Mucosa of descending colon (tissue), 3 donors: ENCODE measurements around the gene USP12. TPM values are rescaled to one million over a fixed set of nuclear protein-coding genes. Genes with fewer than 3 reads are reported as not detected.
"Not testable (repeated sequence)": the region's sequence is repeated elsewhere in the genome, so short reads cannot be mapped to it uniquely, and the experiment has no call there.

Experiments used
- ATAC-seq: fragments of 200-7000 bp; cut with Tn5 transposase; one replicate; pipeline ENCODE4 v1.9.1; 2020; ENCODE audit warnings: mild to moderate bottlenecking, moderate library complexity
- DNase-seq, 3 donors: peaks; one replicate each; pipeline ENCODE4 v3.0.0-alpha.2; 2020
- H3K36me3 ChIP-seq: fragments of 200-600 bp; one replicate; pipeline ENCODE4 v1.8.0; 2021; ENCODE audit warnings: low read depth, mild to moderate bottlenecking
- H3K4me1 ChIP-seq: fragments of 200-600 bp; one replicate; pipeline ENCODE4 v1.8.0; 2021; ENCODE audit warnings: low read depth, mild to moderate bottlenecking
- H3K4me3 ChIP-seq: fragments of 200-600 bp; one replicate; pipeline ENCODE4 v1.8.0; 2021; ENCODE audit warnings: mild to moderate bottlenecking
- H3K9me3 ChIP-seq: fragments of 200-600 bp; one replicate; pipeline ENCODE4 v1.8.0; 2021; ENCODE audit warnings: mild to moderate bottlenecking
- intact Hi-C, 2 donors: fragments of 100-400 bp; cut with DNase I in 1 of 2; cut with micrococcal nuclease in 1 of 2; formaldehyde crosslinking; loops; one replicate each; pipeline versions ENCODE4 v1.11.0 to v1.11.1; 2022; cut with DNase I, micrococcal nuclease
- total RNA-seq, 3 donors: library from RNA; stranded (reverse); fragmentation: NEBNext Ultra II Directional in 2 of 3; extraction: Animal tissue kit (Norgen Biotek cat#: 25700) in 2 of 3; gene quantifications; one replicate each; pipeline versions ENCODE4 v1.2.1 to v1.2.4, GENCODE V29; 2021 to 2023
- TF ChIP-seq, protein P1 (sequence below): fragments of 200-600 bp; IDR thresholded peaks from one replicate; pipeline ENCODE4 v1.8.0; 2022; ENCODE audit warnings: antibody characterized with exemption, mild to moderate bottlenecking
- donor health status: DM: no; HTN: no; CAD: no; lungs with moderate emphysema.
- donor health status: DM: no; HTN: no; CAD: no.
- donor health status: DM: no; HTN: yes; CAD: no.

The USP12 gene
- total RNA-seq, 3 donors from 2014 or later, result 34.3 to 77.1 (median 45.0) TPM

DNA sequence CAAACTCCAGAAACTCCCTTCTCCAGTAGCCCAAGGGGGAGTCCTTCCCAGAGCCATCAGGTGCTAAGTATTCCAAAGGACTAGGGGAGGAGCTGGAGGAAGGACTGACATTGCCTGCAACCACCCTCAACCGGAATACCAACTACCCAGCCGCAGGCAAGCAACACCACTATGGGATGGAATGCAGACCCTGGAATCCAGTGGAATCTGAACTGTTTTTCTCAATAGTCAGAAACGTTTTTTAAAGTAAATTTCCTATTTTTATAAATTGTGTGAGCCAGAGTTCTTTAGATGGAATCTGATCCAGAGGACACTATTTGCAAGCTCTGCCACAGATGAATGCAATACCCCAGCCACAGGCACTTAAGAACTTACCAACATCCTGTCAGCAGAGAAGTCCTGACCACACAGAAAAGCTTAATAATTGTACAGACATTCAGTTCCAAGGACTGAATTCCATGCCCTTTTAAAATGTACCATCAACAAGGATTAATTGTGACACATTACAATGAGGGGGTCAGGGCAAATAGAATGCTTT lies 92.1 kb downstream of the USP12 start:
- intact Hi-C loops, result no loop called here
- TF ChIP-seq, protein P1, sequence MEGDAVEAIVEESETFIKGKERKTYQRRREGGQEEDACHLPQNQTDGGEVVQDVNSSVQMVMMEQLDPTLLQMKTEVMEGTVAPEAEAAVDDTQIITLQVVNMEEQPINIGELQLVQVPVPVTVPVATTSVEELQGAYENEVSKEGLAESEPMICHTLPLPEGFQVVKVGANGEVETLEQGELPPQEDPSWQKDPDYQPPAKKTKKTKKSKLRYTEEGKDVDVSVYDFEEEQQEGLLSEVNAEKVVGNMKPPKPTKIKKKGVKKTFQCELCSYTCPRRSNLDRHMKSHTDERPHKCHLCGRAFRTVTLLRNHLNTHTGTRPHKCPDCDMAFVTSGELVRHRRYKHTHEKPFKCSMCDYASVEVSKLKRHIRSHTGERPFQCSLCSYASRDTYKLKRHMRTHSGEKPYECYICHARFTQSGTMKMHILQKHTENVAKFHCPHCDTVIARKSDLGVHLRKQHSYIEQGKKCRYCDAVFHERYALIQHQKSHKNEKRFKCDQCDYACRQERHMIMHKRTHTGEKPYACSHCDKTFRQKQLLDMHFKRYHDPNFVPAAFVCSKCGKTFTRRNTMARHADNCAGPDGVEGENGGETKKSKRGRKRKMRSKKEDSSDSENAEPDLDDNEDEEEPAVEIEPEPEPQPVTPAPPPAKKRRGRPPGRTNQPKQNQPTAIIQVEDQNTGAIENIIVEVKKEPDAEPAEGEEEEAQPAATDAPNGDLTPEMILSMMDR, result no peak
- no peak for DNase-seq
- H3K4me3 ChIP-seq, result no peak overlapping the region
- no peaks in the 10 kb centered on the region for H3K4me1 ChIP-seq
- no peaks in the 10 kb centered on the region for H3K36me3 ChIP-seq
- H3K9me3 ChIP-seq, result no peaks in the 10 kb centered on the region
- ATAC-seq, result no peak

DNA sequence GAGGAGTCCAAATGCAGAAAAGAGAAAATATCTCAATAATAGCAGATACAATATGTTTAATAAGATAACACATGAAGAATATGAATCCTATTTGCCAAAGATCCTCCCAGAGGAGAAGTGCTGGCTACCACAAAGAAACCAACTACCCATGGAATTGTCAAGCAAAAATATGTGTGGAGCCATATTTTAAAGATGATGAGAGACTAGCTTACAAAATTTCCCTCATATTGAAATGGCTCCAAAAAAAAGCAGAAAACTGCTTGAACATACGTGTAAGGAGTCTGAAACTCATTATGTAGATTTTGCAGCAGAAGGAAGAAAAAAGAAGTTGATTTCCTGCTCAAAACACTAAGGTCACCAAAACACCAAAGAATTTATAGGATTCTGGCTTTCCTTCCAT lies 94.2 kb downstream of the USP12 start:
- ATAC-seq (no peak), DNase-seq (no peak)
- TF ChIP-seq, protein P1, result no peak
- H3K4me3 ChIP-seq, result no peak overlapping the region
- intact Hi-C loops, result no loop called here
- no peaks in the 10 kb centered on the region for H3K4me1 ChIP-seq
- H3K36me3 ChIP-seq, result no peaks in the 10 kb centered on the region
- H3K9me3 ChIP-seq, result no peaks in the 10 kb centered on the region

DNA sequence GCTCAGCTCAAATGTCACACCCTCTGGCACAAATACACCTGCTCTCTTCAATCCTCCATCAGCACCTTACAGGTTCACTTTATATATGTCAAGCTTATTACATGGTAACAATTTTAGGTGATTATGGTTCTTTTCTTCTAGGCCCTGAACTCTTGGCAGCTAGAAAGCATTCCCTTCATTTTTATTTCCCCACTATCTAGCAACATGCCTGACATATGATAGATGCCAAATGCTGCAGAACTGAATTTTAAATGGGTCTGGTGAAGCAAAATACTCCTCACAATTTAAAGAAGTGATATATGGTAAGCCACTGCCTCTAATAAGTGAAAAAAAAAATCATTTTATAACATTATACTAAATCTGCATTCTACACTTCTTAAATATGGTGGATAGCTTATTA lies 95.2 kb downstream of the USP12 start:
- TF ChIP-seq, protein P1, result no peak
- intact Hi-C loops, result no loop called here
- DNase-seq (no peak), ATAC-seq (no peak)
- Histone ChIP-seq H3K9me3 (no peaks in the 10 kb centered on the region), H3K36me3 (no peaks in the 10 kb centered on the region), H3K4me3 (no peak overlapping the region), H3K4me1 (no peaks in the 10 kb centered on the region)

DNA sequence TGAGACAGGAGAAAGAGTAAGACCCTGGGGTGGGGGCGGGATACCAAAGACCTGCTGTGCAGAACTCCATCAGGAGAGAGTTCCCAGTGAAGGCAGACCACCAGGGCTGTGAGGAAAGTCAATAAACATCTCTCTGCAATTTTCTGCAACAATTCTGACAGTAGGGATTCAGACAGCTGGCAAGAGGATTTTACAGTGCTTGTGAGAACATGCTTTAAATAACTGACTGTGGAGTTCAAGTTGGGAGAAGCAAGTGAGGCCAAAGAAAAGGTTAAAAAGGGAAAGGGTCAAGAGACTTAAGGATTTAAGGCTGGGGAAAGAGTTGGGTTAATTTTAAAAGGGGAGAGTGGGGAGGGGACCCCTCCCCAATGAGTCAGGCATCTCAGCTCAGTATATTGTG lies 98.4 kb downstream of the USP12 start:
- no peaks in the 10 kb centered on the region for H3K36me3 ChIP-seq
- intact Hi-C loops, result no loop called here
- DNase-seq (no peak), ATAC-seq (no peak)
- TF ChIP-seq, protein P1, result no peak
- no peaks in the 10 kb centered on the region for H3K9me3 ChIP-seq
- no peaks in the 10 kb centered on the region for H3K4me1 ChIP-seq
- H3K4me3 ChIP-seq, result no peak overlapping the region

DNA sequence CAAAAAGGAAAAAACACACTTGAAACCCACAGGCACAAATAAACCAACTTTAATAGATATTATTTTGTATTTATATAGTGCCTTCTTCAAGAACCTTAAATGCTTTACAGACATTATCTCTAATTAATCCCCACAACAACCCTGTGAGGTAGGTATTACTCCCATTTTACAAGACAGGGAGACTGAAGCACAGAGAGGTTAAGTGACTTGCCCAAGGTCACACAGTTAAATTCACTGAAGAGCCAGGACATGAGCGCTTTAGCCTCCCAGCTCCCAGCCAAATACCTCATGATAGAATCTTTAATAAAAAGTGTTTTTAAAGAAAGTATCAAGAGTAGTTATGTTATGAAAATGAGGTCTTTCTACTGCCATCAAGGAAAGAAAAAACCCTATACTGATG lies 105.5 kb downstream of the USP12 start:
- H3K36me3 ChIP-seq, intact Hi-C loops, H3K9me3 ChIP-seq, H3K4me3 ChIP-seq, DNase-seq, H3K4me1 ChIP-seq, ATAC-seq: not testable (repeated sequence)

DNA sequence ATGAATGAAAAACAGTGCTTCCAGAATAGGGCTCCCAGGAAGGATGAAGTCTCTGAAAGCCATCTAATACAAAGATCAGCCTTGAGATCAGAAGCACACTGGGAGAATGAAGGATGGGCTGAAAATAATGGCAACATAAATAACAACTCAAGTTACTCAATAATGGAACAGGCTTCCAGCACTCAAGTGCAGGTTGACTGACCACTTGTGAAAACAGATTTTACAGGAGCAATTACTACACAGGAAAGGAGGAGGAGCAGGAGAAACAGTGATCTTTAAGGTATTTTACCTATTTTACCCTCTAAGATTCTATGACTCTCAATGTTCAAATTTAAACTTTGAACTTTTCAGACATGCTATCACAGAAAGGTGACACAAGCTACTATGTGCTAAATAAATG lies 106.0 kb downstream of the USP12 start:
- ATAC-seq (no peak), DNase-seq (no peak)
- TF ChIP-seq, protein P1, result no peak
- intact Hi-C loops, result no loop called here
- peaks cover 5% of the 10 kb centered on the region for H3K9me3 ChIP-seq
- no peaks in the 10 kb centered on the region for H3K4me1 ChIP-seq
- H3K36me3 ChIP-seq, result no peaks in the 10 kb centered on the region
- H3K4me3 ChIP-seq, result no peak overlapping the region
